ENCODE data around the gene PPP2R5C. TPM values are rescaled to one million over a fixed set of nuclear protein-coding genes. Genes with fewer than 3 reads are reported as not detected.

Gene PPP2R5C
- total and polyA plus RNA-seq, 4 experiments from 2014 or later = 273 to 620 (median 431) TPM

DNA sequence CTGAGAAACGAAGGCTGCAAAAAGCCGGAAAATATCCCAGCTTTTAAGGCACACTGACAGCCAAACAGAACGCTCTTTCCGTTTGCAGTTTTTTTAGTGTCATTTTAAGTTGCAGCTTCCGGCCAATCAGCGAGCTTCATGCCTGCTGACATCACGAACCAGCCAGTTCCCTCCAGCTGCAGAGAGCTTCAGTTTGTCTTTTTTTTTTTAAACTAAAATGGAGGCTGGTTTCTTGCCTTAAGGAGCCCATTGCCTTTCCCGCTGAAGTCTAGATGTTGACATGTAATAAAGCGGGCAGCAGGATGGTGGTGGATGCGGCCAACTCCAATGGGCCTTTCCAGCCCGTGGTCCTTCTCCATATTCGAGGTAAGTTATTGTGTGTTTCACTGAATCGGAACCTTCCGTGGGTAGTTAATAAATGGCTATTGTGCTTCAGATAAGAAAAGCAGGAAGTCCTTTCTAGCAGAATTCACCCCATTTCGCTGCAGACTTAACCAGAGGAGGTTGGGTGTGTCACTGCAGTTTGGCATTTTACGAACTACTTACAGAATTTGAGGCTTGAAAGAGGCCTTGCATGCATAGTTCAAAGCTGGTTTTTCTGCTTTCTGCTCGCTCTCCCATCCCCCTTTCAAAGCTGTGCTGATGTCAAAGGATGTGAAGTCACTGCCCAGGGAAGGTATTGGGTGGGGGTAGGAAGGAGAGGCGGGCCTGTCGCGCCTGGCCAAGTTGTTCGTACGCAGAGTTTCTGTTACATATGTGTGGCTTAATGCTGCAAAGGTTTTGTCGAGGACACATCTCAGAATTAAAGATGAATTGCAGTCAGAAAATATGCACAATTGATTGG, 48.4 kb downstream of the PPP2R5C start:
- peaks cover 30 to 37% of the 10 kb centered on the region in 2 donors for H3K36me3 Mint-ChIP-seq
- H3K4me3 Mint-ChIP-seq = peak overlapping the region; percentile 90 to 97 (median 95)
- H3K9me3 Mint-ChIP-seq = no peaks in the 10 kb centered on the region
- H3K27ac Mint-ChIP-seq = peak overlapping the region; percentile 97 to 100 (median 99)
- intact Hi-C loops (cut with micrococcal nuclease) = loop anchor here (1.0 to 5.0 kb wide), 6 partner anchors 8 to 103 kb away; partner anchors contain the start of gene PPP2R5C
- Histone ChIP-seq H3K9me3 (ENCODE audit: control insufficient read depth in 1 of 2, low read length in 2 of 2) (no peaks in the 10 kb centered on the region), H3K27me3 (ENCODE audit: insufficient read depth, low read length) (no peaks in the 10 kb centered on the region), H3K4me3 (ENCODE audit: low read length in 2 of 2) (peak overlapping the region; percentile 85 to 97), H3K4me1 (ENCODE audit: insufficient read depth, low read length) (peaks cover 46% of the 10 kb centered on the region), H3K36me3 (ENCODE audit: insufficient read depth, low read length) (no peaks in the 10 kb centered on the region), H3K27ac (ENCODE audit: low read depth, low read length) (peak overlapping the region; percentile 98)
- ChIA-PET POLR2A (ENCODE audit: partially characterized antibody) (interaction anchor here (0.6 to 20.4 kb wide), 22 partner anchors 9 to 1743 kb away, joined by 3 to 1038 read pairs (median 14); no protein-coding TSS in a partner anchor), CTCF (ENCODE audit: partially characterized antibody) (interaction anchor here (0.6 to 8.1 kb wide), 13 partner anchors 10 to 103 kb away, joined by 3 to 67 read pairs (median 7); no protein-coding TSS in a partner anchor)
- peak; percentile 91 to 97 (median 95) for DNase-seq
- H3K4me1 Mint-ChIP-seq = peaks cover 31 to 62% (median 46%) of the 10 kb centered on the region in 4 donors
- H3K27me3 Mint-ChIP-seq = no peaks in the 10 kb centered on the region

DNA sequence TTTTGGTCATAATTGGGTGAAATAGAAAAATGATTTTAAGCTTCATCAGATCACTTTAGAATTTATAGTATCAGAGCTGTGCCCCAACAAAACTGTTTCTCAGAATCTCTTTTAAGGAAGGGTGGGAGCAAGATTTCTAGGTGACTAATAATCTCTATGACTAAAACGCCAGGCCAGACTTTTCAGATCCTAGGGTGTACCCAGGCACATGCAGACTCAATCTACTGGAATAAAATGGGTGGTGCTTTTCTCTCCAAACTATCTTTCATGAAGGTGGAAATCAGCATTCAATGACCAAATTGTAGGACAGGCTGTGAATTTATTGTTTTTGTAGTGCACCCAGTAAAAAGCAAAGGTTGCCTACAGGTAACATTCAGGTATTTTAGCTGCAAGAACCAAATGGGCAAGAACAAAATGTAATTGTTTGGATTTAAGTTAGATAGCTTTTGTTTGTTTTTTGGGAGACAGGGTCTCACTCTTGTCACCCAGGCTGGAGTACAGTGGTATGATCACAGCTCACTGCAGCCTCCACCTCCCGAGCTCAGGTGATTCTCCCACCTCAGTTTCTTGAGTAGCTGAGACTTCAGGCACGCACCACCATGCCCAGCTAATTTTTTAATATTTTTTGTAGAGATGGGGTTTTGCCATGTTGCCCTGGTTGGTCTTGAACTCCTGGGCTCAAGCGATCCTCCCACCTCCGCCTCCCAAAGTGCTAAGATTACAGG, 49.5 kb downstream of the PPP2R5C start:
- intact Hi-C loops (cut with micrococcal nuclease) = loop anchor here (1.0 to 5.0 kb wide), 5 partner anchors 7 to 104 kb away; partner anchors contain the start of gene PPP2R5C
- peaks cover 57% of the 10 kb centered on the region for H3K4me1 ChIP-seq (ENCODE audit: insufficient read depth, low read length)
- POLR2A ChIA-PET (ENCODE audit: partially characterized antibody) = interaction anchor here (1.0 to 20.4 kb wide), 12 partner anchors 8 to 104 kb away, joined by 5 to 1038 read pairs (median 32); partner anchors contain the start of gene PPP2R5C
- CTCF ChIA-PET (ENCODE audit: partially characterized antibody) = interaction anchor here (0.8 to 8.1 kb wide), 6 partner anchors 8 to 104 kb away, joined by 3 to 67 read pairs (median 16); no protein-coding TSS in a partner anchor
- no peaks in the 10 kb centered on the region for H3K9me3 ChIP-seq (ENCODE audit: control insufficient read depth in 1 of 2, low read length in 2 of 2)
- H3K4me3 Mint-ChIP-seq = peak overlapping the region; percentile 90 to 97 (median 95)
- peaks cover 39 to 70% (median 57%) of the 10 kb centered on the region in 4 donors for H3K4me1 Mint-ChIP-seq
- H3K36me3 Mint-ChIP-seq = peaks cover 36 to 41% of the 10 kb centered on the region in 2 donors
- H3K9me3 Mint-ChIP-seq = no peaks in the 10 kb centered on the region
- H3K27me3 ChIP-seq (ENCODE audit: insufficient read depth, low read length) = no peaks in the 10 kb centered on the region
- H3K36me3 ChIP-seq (ENCODE audit: insufficient read depth, low read length) = no peaks in the 10 kb centered on the region
- DNase-seq = peak in 3 of 5 donors; percentile 36 to 51 (median 45)
- H3K27ac ChIP-seq (ENCODE audit: low read depth, low read length) = peak overlapping the region; percentile 98
- H3K27me3 Mint-ChIP-seq = no peaks in the 10 kb centered on the region
- H3K4me3 ChIP-seq (ENCODE audit: low read length in 2 of 2) = peak overlapping the region; percentile 54 to 97
- H3K27ac Mint-ChIP-seq = peak overlapping the region; percentile 97 to 100 (median 99)

DNA sequence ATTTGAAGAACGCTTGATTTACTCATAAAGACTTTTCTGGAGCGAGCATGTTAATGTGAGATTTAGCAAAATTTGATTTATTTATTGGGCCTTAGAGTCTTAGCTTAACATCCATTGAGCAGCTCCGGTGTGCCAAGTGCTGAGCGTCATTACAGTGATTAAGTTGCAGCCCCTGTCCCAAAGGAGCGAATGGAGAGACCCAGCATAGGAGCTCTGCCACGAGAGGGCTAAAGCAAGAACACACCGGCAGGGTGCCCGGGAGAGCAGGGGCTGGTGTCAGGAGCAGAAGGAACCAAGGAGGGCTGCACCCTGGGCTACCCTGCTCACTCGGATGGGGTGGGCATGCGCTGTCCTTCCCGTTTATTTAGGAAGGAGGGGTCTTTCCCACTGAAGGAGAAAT, 50.6 kb downstream of the PPP2R5C start:
- H3K9me3 Mint-ChIP-seq = no peaks in the 10 kb centered on the region
- peaks cover 36 to 44% of the 10 kb centered on the region in 2 donors for H3K36me3 Mint-ChIP-seq
- H3K36me3 ChIP-seq (ENCODE audit: insufficient read depth, low read length) = no peaks in the 10 kb centered on the region
- H3K9me3 ChIP-seq (ENCODE audit: control insufficient read depth in 1 of 2, low read length in 2 of 2) = no peaks in the 10 kb centered on the region
- H3K27ac Mint-ChIP-seq = peak overlapping the region; percentile 97 to 100 (median 99)
- ChIA-PET POLR2A (ENCODE audit: partially characterized antibody) (interaction anchor here (1.4 to 20.4 kb wide), 10 partner anchors 7 to 90 kb away, joined by 5 to 1038 read pairs (median 36); partner anchors contain the start of gene PPP2R5C), CTCF (ENCODE audit: partially characterized antibody) (interaction anchor here (1.4 to 8.1 kb wide), 5 partner anchors 7 to 105 kb away, joined by 4 to 67 read pairs (median 38); no protein-coding TSS in a partner anchor)
- H3K4me1 ChIP-seq (ENCODE audit: insufficient read depth, low read length) = peaks cover 66% of the 10 kb centered on the region
- H3K4me3 ChIP-seq (ENCODE audit: low read length in 2 of 2) = peak overlapping the region; percentile 67 to 97
- H3K27ac ChIP-seq (ENCODE audit: low read depth, low read length) = peak overlapping the region; percentile 98
- peak overlapping the region; percentile 90 to 97 (median 95) for H3K4me3 Mint-ChIP-seq
- H3K27me3 ChIP-seq (ENCODE audit: insufficient read depth, low read length) = no peaks in the 10 kb centered on the region
- peaks cover 45 to 79% (median 64%) of the 10 kb centered on the region in 4 donors for H3K4me1 Mint-ChIP-seq
- intact Hi-C loops (cut with micrococcal nuclease) = loop anchor here (5.0 kb wide), 1 partner anchor 105 kb away; no protein-coding TSS in a partner anchor
- H3K27me3 Mint-ChIP-seq = no peaks in the 10 kb centered on the region
- peak in 3 of 5 donors; percentile 46 to 55 (median 48) for DNase-seq

DNA sequence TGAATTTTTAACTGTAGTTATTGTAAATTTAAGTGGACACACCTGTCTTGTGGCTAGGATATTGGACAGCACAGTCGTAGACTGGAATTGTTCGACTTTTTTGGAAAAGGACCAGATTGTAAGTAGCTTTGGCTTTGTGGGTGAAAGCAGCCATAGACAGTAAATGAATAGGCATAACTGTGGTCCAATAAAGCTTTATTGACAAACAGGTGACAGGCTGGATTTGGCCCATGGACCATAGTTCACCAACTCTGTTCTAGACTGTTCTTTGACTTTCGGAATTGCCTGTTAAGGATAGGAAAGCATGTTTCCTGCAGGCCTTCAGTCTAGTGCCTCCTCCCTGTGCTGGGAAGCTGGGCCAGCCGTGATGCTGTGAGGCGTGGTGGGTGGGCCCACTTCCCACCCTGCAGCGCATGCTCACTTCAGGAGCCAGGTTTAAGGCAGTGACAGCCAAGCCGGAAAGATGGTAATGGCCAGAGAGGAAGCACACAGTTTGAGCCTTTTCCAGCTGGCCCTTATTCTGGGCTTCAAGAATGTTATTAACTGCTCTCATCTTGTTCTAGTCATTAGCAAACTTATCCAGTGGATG, 51.8 kb downstream of the PPP2R5C start:
- H3K27ac ChIP-seq (ENCODE audit: low read depth, low read length) = peak overlapping the region; percentile 98
- H3K36me3 ChIP-seq (ENCODE audit: insufficient read depth, low read length) = no peaks in the 10 kb centered on the region
- Mint-ChIP-seq H3K27me3 (no peaks in the 10 kb centered on the region), H3K36me3 (peaks cover 36 to 51% of the 10 kb centered on the region in 2 donors), H3K4me3 (peak overlapping the region; percentile 90 to 97 (median 95)), H3K9me3 (no peaks in the 10 kb centered on the region), H3K4me1 (peaks cover 53 to 91% (median 71%) of the 10 kb centered on the region in 4 donors), H3K27ac (peak overlapping the region; percentile 97 to 100 (median 99))
- intact Hi-C loops (cut with micrococcal nuclease) = loop anchor here (5.0 kb wide), 1 partner anchor 106 kb away; no protein-coding TSS in a partner anchor
- DNase-seq = no peak
- peak overlapping the region; percentile 67 to 97 for H3K4me3 ChIP-seq (ENCODE audit: low read length in 2 of 2)
- POLR2A ChIA-PET (ENCODE audit: partially characterized antibody) = interaction anchor here (0.9 to 20.4 kb wide), 13 partner anchors 6 to 1521 kb away, joined by 3 to 1038 read pairs (median 22); no protein-coding TSS in a partner anchor
- H3K4me1 ChIP-seq (ENCODE audit: insufficient read depth, low read length) = peaks cover 76% of the 10 kb centered on the region
- no peaks in the 10 kb centered on the region for H3K27me3 ChIP-seq (ENCODE audit: insufficient read depth, low read length)
- H3K9me3 ChIP-seq (ENCODE audit: control insufficient read depth in 1 of 2, low read length in 2 of 2) = no peaks in the 10 kb centered on the region
- CTCF ChIA-PET (ENCODE audit: partially characterized antibody) = interaction anchor here (1.1 to 8.1 kb wide), 4 partner anchors 11 to 107 kb away, joined by 4 to 67 read pairs (median 36); no protein-coding TSS in a partner anchor

DNA sequence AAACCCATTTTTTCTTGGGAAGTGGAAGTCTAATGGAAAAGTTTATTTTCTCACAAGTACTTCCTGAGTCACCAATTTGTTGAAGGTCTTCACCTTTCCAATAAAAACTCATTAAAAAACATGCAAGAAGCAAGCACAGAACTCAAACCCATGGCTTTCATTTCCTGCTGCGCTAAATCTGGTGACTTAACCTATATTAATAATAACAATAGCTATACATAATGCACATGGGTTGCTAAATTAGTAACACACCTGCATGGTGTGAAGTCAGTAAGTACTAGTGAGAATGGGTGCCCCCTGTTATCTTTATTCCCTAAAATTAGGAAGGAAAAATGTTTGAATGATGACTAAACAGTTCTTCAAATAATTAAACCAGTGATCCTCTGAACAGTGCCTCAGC, 52.3 kb downstream of the PPP2R5C start:
- Histone ChIP-seq H3K27me3 (ENCODE audit: insufficient read depth, low read length) (no peaks in the 10 kb centered on the region), H3K4me3 (ENCODE audit: low read length in 2 of 2) (peak overlapping the region; percentile 15 to 97), H3K36me3 (ENCODE audit: insufficient read depth, low read length) (no peaks in the 10 kb centered on the region), H3K4me1 (ENCODE audit: insufficient read depth, low read length) (peaks cover 77% of the 10 kb centered on the region), H3K27ac (ENCODE audit: low read depth, low read length) (peak overlapping the region; percentile 98), H3K9me3 (ENCODE audit: control insufficient read depth in 1 of 2, low read length in 2 of 2) (no peaks in the 10 kb centered on the region)
- ChIA-PET CTCF (ENCODE audit: partially characterized antibody) (interaction anchor here (1.1 to 8.1 kb wide), 4 partner anchors 10 to 107 kb away, joined by 4 to 67 read pairs (median 36); no protein-coding TSS in a partner anchor), POLR2A (ENCODE audit: partially characterized antibody) (interaction anchor here (1.1 to 20.4 kb wide), 13 partner anchors 5 to 107 kb away, joined by 4 to 1038 read pairs (median 22); no protein-coding TSS in a partner anchor)
- no peaks in the 10 kb centered on the region for H3K27me3 Mint-ChIP-seq
- no peaks in the 10 kb centered on the region for H3K9me3 Mint-ChIP-seq
- peaks cover 36 to 53% of the 10 kb centered on the region in 2 donors for H3K36me3 Mint-ChIP-seq
- H3K4me3 Mint-ChIP-seq = peak overlapping the region; percentile 90 to 97 (median 95)
- intact Hi-C loops (cut with micrococcal nuclease) = loop anchor here (5.0 kb wide), 1 partner anchor 107 kb away; no protein-coding TSS in a partner anchor
- DNase-seq = no peak
- H3K27ac Mint-ChIP-seq = peak overlapping the region; percentile 97 to 100 (median 99)
- peaks cover 55 to 96% (median 70%) of the 10 kb centered on the region in 4 donors for H3K4me1 Mint-ChIP-seq

DNA sequence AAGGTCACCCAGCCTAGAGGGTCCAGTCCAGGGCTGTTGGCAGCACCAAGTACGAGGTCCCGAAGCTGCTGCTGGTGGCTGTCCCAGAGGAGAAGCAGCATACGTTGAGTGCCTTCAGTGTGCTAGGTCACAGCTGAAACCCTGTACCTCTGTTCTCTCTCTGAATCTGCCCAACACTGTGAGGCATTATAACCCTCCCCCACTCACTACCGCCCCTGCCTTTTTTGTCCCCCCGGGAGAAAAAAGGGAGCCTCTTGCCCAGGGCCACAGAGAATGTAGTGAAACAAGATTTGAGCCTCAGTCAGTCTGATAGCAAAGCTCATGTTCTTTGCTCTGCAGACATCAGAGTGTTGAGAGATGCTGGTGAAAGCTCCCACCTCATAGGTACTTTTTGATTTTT, 53.4 kb downstream of the PPP2R5C start:
- no peaks in the 10 kb centered on the region for H3K36me3 ChIP-seq (ENCODE audit: insufficient read depth, low read length)
- Mint-ChIP-seq H3K27ac (peak overlapping the region; percentile 97 to 100 (median 99)), H3K9me3 (no peaks in the 10 kb centered on the region), H3K36me3 (peaks cover 45 to 57% of the 10 kb centered on the region in 2 donors), H3K4me3 (peak overlapping the region; percentile 90 to 97 (median 95)), H3K27me3 (no peaks in the 10 kb centered on the region), H3K4me1 (peaks cover 65 to 97% (median 74%) of the 10 kb centered on the region in 4 donors)
- intact Hi-C loops (cut with micrococcal nuclease) = loop anchor here (5.0 kb wide), 1 partner anchor 108 kb away; no protein-coding TSS in a partner anchor
- DNase-seq = peak in 1 of 5 donors; percentile 39
- POLR2A ChIA-PET (ENCODE audit: partially characterized antibody) = interaction anchor here (1.0 to 20.4 kb wide), 16 partner anchors 11 to 134 kb away, joined by 4 to 1038 read pairs (median 11); no protein-coding TSS in a partner anchor
- H3K9me3 ChIP-seq (ENCODE audit: control insufficient read depth in 1 of 2, low read length in 2 of 2) = no peaks in the 10 kb centered on the region
- H3K4me3 ChIP-seq (ENCODE audit: low read length in 2 of 2) = peak overlapping the region; percentile 58 to 97
- CTCF ChIA-PET (ENCODE audit: partially characterized antibody) = interaction anchor here (1.1 to 8.1 kb wide), 4 partner anchors 9 to 109 kb away, joined by 3 to 67 read pairs (median 26); no protein-coding TSS in a partner anchor
- peak overlapping the region; percentile 98 for H3K27ac ChIP-seq (ENCODE audit: low read depth, low read length)
- H3K27me3 ChIP-seq (ENCODE audit: insufficient read depth, low read length) = no peaks in the 10 kb centered on the region
- peaks cover 82% of the 10 kb centered on the region for H3K4me1 ChIP-seq (ENCODE audit: insufficient read depth, low read length)
